K562 (cell line): Measurements from ENCODE around the gene PRR23E. TPM values are rescaled to one million over a fixed set of nuclear protein-coding genes. Genes with fewer than 3 reads are reported as not detected.

ENCODE experiments used
- ATAC-seq: fragments of 200-7000 bp; cut with Tn5 transposase; 3 replicates; pipeline ENCODE4 v1.9.1; 2020; ENCODE audit warnings: moderate library complexity
- BruUV-seq: library from RNA; stranded (reverse); fragments of 400-500 nt; replicated peaks from 2 replicates; lab custom pipeline; 2021; lab: Mats Ljungman, UMichigan
- CTCF ChIA-PET: fragments of 300-600 bp; formaldehyde crosslinking; extraction: SDS; loops from one replicate; lab custom pipeline; 2021; ENCODE audit warnings: low intra/inter-chr PET ratio; lab: Yijun Ruan, JAX
- POLR2A ChIA-PET: fragments of 300-600, 350-650 bp; sonication (Branson Sonifier 250); formaldehyde crosslinking; extraction: SDS; loops from one replicate; lab custom pipeline; 2021; ENCODE audit warnings: antibody characterized with exemption, inconsistent platforms; lab: Yijun Ruan, JAX
- DNase-seq, 4 experiments: peaks; one replicate each; pipeline versions ENCODE4 v3.0.0 to v3.0.0-alpha.2; 2011 to 2018; ENCODE audit warnings: low spot score in 3 of 4, mixed read lengths in 3 of 4; ENCODE audit errors: extremely low read depth in 1 of 4
- FAIRE-seq: peaks from 2 replicates; lab custom pipeline; 2011; peaks lifted over from hg19 to GRCh38; lab: Jason Lieb, UNC
- H2AFZ ChIP-seq: 2 replicates; pipeline ENCODE4 v1.6.0; 2011; ENCODE audit warnings: low read depth, low read length, control low read depth, inconsistent platforms
- H3K27ac ChIP-seq: fragments of 200-600 bp; 3 replicates; pipeline ENCODE4 v1.8.0; 2011; ENCODE audit warnings: low read depth, mild to moderate bottlenecking, control low read depth, inconsistent platforms, low read length, moderate library complexity, mixed read lengths; ENCODE audit errors: extremely low read depth
- H3K27me3 ChIP-seq, 2 experiments: fragments of 300-600 bp in 1 of 2; 2 replicates in 1 of 2; 3 replicates in 1 of 2; pipeline versions ENCODE4 v1.6.0 to v1.8.0; 2011; ENCODE audit warnings: inconsistent platforms in 2 of 2, low read length in 2 of 2, mild to moderate bottlenecking in 1 of 2, mixed read lengths in 1 of 2, moderate library complexity in 1 of 2; ENCODE audit not compliant: control insufficient read depth in 2 of 2, insufficient read depth in 2 of 2
- H3K36me3 ChIP-seq: fragments of 300-600 bp; 3 replicates; pipeline ENCODE4 v1.8.0; 2011; ENCODE audit warnings: mild to moderate bottlenecking, low read length, inconsistent platforms; ENCODE audit not compliant: control insufficient read depth, insufficient read depth
- H3K4me1 ChIP-seq, 2 experiments: fragments of 200-600 bp in 1 of 2; replicated peaks in 1 of 2; 2 replicates in 1 of 2; 3 replicates in 1 of 2; pipeline versions ENCODE4 v1.5.1 to v1.8.0; 2011; ENCODE audit warnings: inconsistent platforms in 2 of 2, low read length in 2 of 2, mild to moderate bottlenecking in 1 of 2, mixed read lengths in 1 of 2, moderate library complexity in 1 of 2; ENCODE audit not compliant: control insufficient read depth in 2 of 2, insufficient read depth in 2 of 2
- H3K4me2 ChIP-seq: 2 replicates; pipeline ENCODE4 v1.6.1; 2011; ENCODE audit warnings: low read length, control low read depth, inconsistent platforms, mixed read lengths; ENCODE audit not compliant: insufficient read depth
- H3K4me3 ChIP-seq: fragments of 200-600 bp; sonication (generic), shearing (Covaris generic); 2 replicates; pipeline ENCODE4 v1.5.1; 2016; ENCODE audit warnings: control low read depth, inconsistent platforms
- H3K79me2 ChIP-seq: fragments of 200-600 bp; 3 replicates; pipeline ENCODE4 v1.8.0; 2011; ENCODE audit warnings: low read length, inconsistent platforms; ENCODE audit not compliant: control insufficient read depth, insufficient read depth
- H3K9ac ChIP-seq, 2 experiments: 2 replicates each; pipeline versions ENCODE4 v1.6.0 to v1.6.1; 2011; ENCODE audit warnings: low read depth in 2 of 2, low read length in 2 of 2, control low read depth in 1 of 2, inconsistent platforms in 1 of 2, mild to moderate bottlenecking in 1 of 2, mixed read lengths in 1 of 2; ENCODE audit not compliant: insufficient read depth in 1 of 2
- H3K9me1 ChIP-seq: one replicate; pipeline ENCODE4 v1.6.0; 2011; ENCODE audit warnings: inconsistent platforms, mild to moderate bottlenecking, low read length, moderate library complexity; ENCODE audit not compliant: control insufficient read depth, insufficient read depth
- H3K9me3 ChIP-seq: replicated peaks from 2 replicates; pipeline ENCODE4 v1.5.1; 2011; ENCODE audit warnings: low read depth, low read length, inconsistent platforms; ENCODE audit not compliant: control insufficient read depth, insufficient read depth
- H4K20me1 ChIP-seq: replicated peaks from 2 replicates; pipeline ENCODE4 v1.6.1; 2011; ENCODE audit warnings: low read length, inconsistent platforms, mixed read lengths; ENCODE audit not compliant: control insufficient read depth, insufficient read depth
- CBFA2T2 ChIP-seq: fragments of 450-650 bp; conservative IDR thresholded peaks from 2 replicates; pipeline ENCODE4 v1.6.1; 2017; ENCODE audit warnings: mild to moderate bottlenecking
- KHSRP ChIP-seq: fragments of 450-650 bp; IDR thresholded peaks from 2 replicates; pipeline ENCODE4 v1.6.1; 2017
- MECOM ChIP-seq: fragments of 250-450 bp; sonication (Bioruptor Pico); IDR thresholded peaks from 2 replicates; pipeline ENCODE4 v1.8.0; 2022; ENCODE audit warnings: inconsistent platforms
- RAD51 ChIP-seq: fragments of 450-650 bp; IDR thresholded peaks from 2 replicates; pipeline ENCODE4 v1.7.1; 2016; ENCODE audit warnings: low read depth, mild to moderate bottlenecking, borderline replicate concordance
- SMAD1 ChIP-seq: fragments of 150-350 bp; IDR thresholded peaks from 2 replicates; pipeline ENCODE4 v1.6.1; 2014; ENCODE audit warnings: low read length, low read depth; ENCODE audit not compliant: partially characterized antibody
- TFE3 ChIP-seq: fragments of 450-650 bp; formaldehyde crosslinking; IDR thresholded peaks from 2 replicates; pipeline ENCODE4 v1.4.0; 2020; ENCODE audit warnings: mild to moderate bottlenecking, mixed read lengths
- USF2 ChIP-seq: sonication (generic); formaldehyde crosslinking; IDR thresholded peaks from 2 replicates; pipeline ENCODE4 v1.5.0; 2020; ENCODE audit warnings: missing genetic modification reagents
- ZNF41 ChIP-seq: fragments of 250-450 bp; sonication (Bioruptor Pico); conservative IDR thresholded peaks from 2 replicates; pipeline ENCODE4 v1.4.0; 2020; ENCODE audit warnings: mild to moderate bottlenecking
- WGBS: fragments of 100-300 bp; shearing (Covaris generic); methylation state at CpG from one replicate; pipeline ENCODE4 v1.1.6; 2016; ENCODE audit warnings: low coverage, mixed read lengths; ENCODE audit not compliant: insufficient coverage; ENCODE audit errors: missing lambda C conversion rate; 5-methylcytosine and 5-hydroxymethylcytosine counted together
- in situ Hi-C: fragments of 300-500 bp; cut with MboI; formaldehyde crosslinking; loops from 4 replicates; pipeline ENCODE4 v1.15.0; 2018; ENCODE audit warnings: inconsistent platforms, mixed read lengths
- intact Hi-C: fragments of 100-400 bp; cut with micrococcal nuclease; formaldehyde crosslinking; loops from 2 replicates; pipeline ENCODE4 v1.14.2; 2022
- polyA plus RNA-seq, 8 experiments: library from polyadenylated mRNA; depleted of rRNA in 4 of 8; stranded (reverse) in 5 of 8; unstranded in 3 of 8; fragments of >200 nt; fragmentation: Nextera tagmentation in 2 of 8; fragmentation: Illumina TruSeq in 1 of 8; extraction: Ambion mirVana in 2 of 8; extraction: Trizol in 1 of 8; gene quantifications; 2 replicates each; pipeline versions ENCODE4 v1.2.1 to v1.2.3, GENCODE V29; 2011 to 2014; ENCODE audit warnings: inconsistent platforms in 1 of 8, missing spikeins in 1 of 8
- total RNA-seq, 7 experiments: library from RNA; depleted of rRNA in 6 of 7; stranded (reverse); fragments of >200 nt in 6 of 7; fragmentation: Illumina TruSeq in 2 of 7; extraction: Trizol in 2 of 7; gene quantifications; 2 replicates each; pipeline versions ENCODE4 v1.2.1 to v1.2.3, GENCODE V29; 2011 to 2021; ENCODE audit warnings: low replicate concordance in 1 of 7

Gene PRR23E
- total and polyA plus RNA-seq, 9 of the 15 experiments (the other 6 are each of a cell fraction or from before 2014, with no cell fraction given), result not detected

- TF ChIP-seq KHSRP, result no peak
- no peak for TF ChIP-seq ZNF41
- peak; percentile 62 for TF ChIP-seq RAD51
- peak; percentile 14; the same call in 1 of the 2 replicates for TF ChIP-seq CBFA2T2
- TF ChIP-seq SMAD1, result no peak
- no peak for TF ChIP-seq MECOM (CRISPR knock-in tag)
- peak; percentile 21; the same call in 1 of the 2 replicates for TF ChIP-seq USF2
- TF ChIP-seq TFE3 (CRISPR knock-in tag), result peak; percentile 63
- Histone ChIP-seq H3K9me3 (no peaks in the 10 kb centered on the region), H3K9ac (no peak overlapping the region), H3K36me3 (no peaks in the 10 kb centered on the region), H4K20me1 (no peaks in the 10 kb centered on the region), H3K79me2 (no peaks in the 10 kb centered on the region), H3K9me1 (no peaks in the 10 kb centered on the region), H2AFZ (no peak overlapping the region), H3K4me2 (no peak overlapping the region), H3K4me1 (peaks cover 0 to 3% of the 10 kb centered on the region in 2 experiments; a peak in 2 of 5 replicates), H3K4me3 (no peak overlapping the region), H3K27ac (no peak overlapping the region), H3K27me3 (peaks cover 0 to 9% of the 10 kb centered on the region in 2 experiments; a peak in 2 of 5 replicates)
- ATAC-seq, result no peak
- DNase-seq, result no peak
- no TSS peak for BruUV-seq
- in situ Hi-C loops, result no loop called here
- CTCF ChIA-PET, result no interaction called here
- intact Hi-C loops, result no loop called here
- FAIRE-seq, result no peak
- POLR2A ChIA-PET, result interaction anchor here (2.0 kb wide), 1 partner anchor 18 kb away, joined by 8 read pairs; no protein-coding TSS in a partner anchor
- under 1% methylated on average over 13 of the region's 13 CpGs for WGBS
Measured at GRCh38 chr3:127222664-127223063, 29.7 kb downstream of the PRR23E start.
